ENCODE measurements around the gene SLC28A1.
"Not testable (repeated sequence)": the region's sequence is repeated elsewhere in the genome, so short reads cannot be mapped to it uniquely, and the experiment has no call there.

Gene SLC28A1

GRCh38 chr15:84969257-84969656, 84.8 kb downstream of the SLC28A1 start:
- DNase-seq (ENCODE audit: low read depth in 2 of 2) = no peak

GRCh38 chr15:84970843-84971242, 86.4 kb downstream of the SLC28A1 start:
- no peak for DNase-seq (ENCODE audit: low read depth in 2 of 2)

- no peak for DNase-seq (ENCODE audit: low read depth in 2 of 2)
Measured at GRCh38 chr15:84973492-84974460, 89.3 kb downstream of the SLC28A1 start.

- DNase-seq (ENCODE audit: low read depth in 2 of 2) = no peak
Measured at GRCh38 chr15:84975871-84976351, 91.4 kb downstream of the SLC28A1 start.

GRCh38 chr15:84976746-84977345, 92.4 kb downstream of the SLC28A1 start:
- no peak for DNase-seq (ENCODE audit: low read depth in 2 of 2)

GRCh38 chr15:84979651-84980050, 95.2 kb downstream of the SLC28A1 start:
- DNase-seq (ENCODE audit: low read depth in 2 of 2) = no peak

GRCh38 chr15:84980196-84981053, 96.0 kb downstream of the SLC28A1 start:
- DNase-seq (ENCODE audit: low read depth in 2 of 2) = peak; percentile 76 to 78

GRCh38 chr15:84981054-84981710, 96.7 kb downstream of the SLC28A1 start:
- DNase-seq (ENCODE audit: low read depth in 2 of 2) = peak; percentile 94 to 95

GRCh38 chr15:84981711-84982300, 97.3 kb downstream of the SLC28A1 start, which contains the start of gene PDE8A:
TSS of gene PDE8A (plus strand) at chr15:84981856. CDS start at chr15:84982163, 307 bp downstream.
- no peak for DNase-seq (ENCODE audit: low read depth in 2 of 2)

GRCh38 chr15:84982301-84982920, 97.9 kb downstream of the SLC28A1 start:
- peak; percentile 25 to 34 for DNase-seq (ENCODE audit: low read depth in 2 of 2)

- DNase-seq (ENCODE audit: low read depth in 2 of 2) = no peak
Measured at GRCh38 chr15:84983294-84983693, 98.8 kb downstream of the SLC28A1 start.

GRCh38 chr15:84983711-84984110, 99.2 kb downstream of the SLC28A1 start:
- DNase-seq (ENCODE audit: low read depth in 2 of 2) = no peak

- no peak for DNase-seq (ENCODE audit: low read depth in 2 of 2)
Measured at GRCh38 chr15:84985158-84985557, 100.7 kb downstream of the SLC28A1 start.

- not testable (repeated sequence) for DNase-seq (ENCODE audit: low read depth in 2 of 2)
Measured at GRCh38 chr15:84987351-84987750, 102.9 kb downstream of the SLC28A1 start.

- no peak for DNase-seq (ENCODE audit: low read depth in 2 of 2)
Measured at GRCh38 chr15:84987949-84988624, 103.6 kb downstream of the SLC28A1 start.

- no peak for DNase-seq (ENCODE audit: low read depth in 2 of 2)
Measured at GRCh38 chr15:84988909-84989644, 104.6 kb downstream of the SLC28A1 start.

GRCh38 chr15:84990507-84990906, 106.0 kb downstream of the SLC28A1 start:
- no peak for DNase-seq (ENCODE audit: low read depth in 2 of 2)

GRCh38 chr15:84991014-84991712, 106.7 kb downstream of the SLC28A1 start:
- no peak for DNase-seq (ENCODE audit: low read depth in 2 of 2)
